Upper lobe of left lung (tissue), 4 donors: Measurements from ENCODE around the gene TF.

ENCODE experiments used
- POLR2A ChIP-seq, 4 donors: fragments of 450-650 bp; IDR thresholded peaks; one replicate each; pipeline ENCODE4 v1.5.1; 2016 to 2017; ENCODE audit warnings: antibody characterized with exemption in 4 of 4, mild to moderate bottlenecking in 2 of 4
- TF ChIP-seq, protein P1 (sequence below), 6 experiments: fragments of 450-650 bp in 4 of 6; fragments of 200-600 bp in 2 of 6; sonication (generic) in 2 of 6; IDR thresholded peaks; one replicate each; pipeline ENCODE4 v1.5.1; 2016 to 2019; ENCODE audit warnings: antibody characterized with exemption in 6 of 6

DNA sequence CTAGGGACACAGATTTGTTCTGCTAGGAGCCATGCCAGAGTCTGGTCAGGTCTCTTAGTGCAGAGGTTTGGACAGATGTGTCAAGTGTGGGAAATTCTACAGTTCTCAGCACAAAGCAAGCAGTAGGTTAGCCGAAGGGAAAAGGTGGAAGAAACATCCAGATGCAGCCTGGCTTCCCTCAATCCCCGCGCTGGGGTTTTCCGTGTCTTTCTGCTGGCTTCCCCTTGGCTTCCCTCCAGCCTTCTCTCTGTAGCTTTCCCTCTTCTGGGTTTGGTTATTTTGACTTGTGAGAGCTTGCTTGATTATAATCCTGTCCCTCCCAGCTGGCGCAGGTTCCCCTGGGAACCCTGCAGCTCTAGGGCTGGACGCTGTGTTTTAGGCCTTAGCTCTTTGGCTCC lies 4.1 kb downstream of the TF start:
- TF ChIP-seq, protein P1, sequence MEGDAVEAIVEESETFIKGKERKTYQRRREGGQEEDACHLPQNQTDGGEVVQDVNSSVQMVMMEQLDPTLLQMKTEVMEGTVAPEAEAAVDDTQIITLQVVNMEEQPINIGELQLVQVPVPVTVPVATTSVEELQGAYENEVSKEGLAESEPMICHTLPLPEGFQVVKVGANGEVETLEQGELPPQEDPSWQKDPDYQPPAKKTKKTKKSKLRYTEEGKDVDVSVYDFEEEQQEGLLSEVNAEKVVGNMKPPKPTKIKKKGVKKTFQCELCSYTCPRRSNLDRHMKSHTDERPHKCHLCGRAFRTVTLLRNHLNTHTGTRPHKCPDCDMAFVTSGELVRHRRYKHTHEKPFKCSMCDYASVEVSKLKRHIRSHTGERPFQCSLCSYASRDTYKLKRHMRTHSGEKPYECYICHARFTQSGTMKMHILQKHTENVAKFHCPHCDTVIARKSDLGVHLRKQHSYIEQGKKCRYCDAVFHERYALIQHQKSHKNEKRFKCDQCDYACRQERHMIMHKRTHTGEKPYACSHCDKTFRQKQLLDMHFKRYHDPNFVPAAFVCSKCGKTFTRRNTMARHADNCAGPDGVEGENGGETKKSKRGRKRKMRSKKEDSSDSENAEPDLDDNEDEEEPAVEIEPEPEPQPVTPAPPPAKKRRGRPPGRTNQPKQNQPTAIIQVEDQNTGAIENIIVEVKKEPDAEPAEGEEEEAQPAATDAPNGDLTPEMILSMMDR (IDR thresholded peaks at IDR 0.05): no peak
- TF ChIP-seq POLR2A (IDR thresholded peaks at IDR 0.05): no peak
